ENCODE measurements around the gene PPP2R2B. TPM values are rescaled to one million over a fixed set of nuclear protein-coding genes. Genes with fewer than 3 reads are reported as not detected.

The PPP2R2B gene
- total and polyA plus RNA-seq, 4 donors, result 0.15 to 1.2 (median 0.55) TPM

DNA sequence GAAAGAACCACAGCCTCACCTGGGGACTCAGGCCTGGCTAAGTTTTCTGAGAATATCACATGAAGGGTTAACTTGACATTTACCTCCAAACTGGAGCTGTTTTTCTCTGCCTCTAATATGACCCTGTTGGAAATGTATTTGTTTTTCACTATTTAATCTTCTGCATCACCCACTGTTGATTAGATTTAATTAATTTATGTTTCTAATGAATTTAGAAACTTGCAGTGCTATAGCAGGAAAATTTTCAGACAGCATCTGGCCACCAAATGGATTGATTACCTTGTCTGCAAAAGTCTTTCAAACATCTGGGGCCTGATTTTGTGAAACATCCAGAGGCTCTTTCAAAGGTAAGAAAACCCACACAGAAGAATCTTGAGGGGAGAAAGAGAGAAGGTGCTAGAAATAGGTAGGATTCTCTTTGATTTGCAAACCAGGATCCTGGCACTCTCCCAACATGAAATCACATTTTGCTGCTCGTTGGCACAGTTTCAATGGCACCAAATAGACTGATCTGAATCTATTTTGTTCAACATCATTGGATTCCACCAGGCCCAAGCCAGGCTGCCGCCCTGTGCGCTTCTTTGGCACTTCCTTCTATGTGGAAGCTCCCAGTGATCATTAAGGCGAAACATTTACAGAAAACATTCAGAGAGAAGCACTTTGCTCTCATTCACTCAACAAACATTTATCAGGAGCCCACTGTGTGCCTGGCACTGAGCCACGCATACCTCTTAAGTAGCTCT lies 157.3 kb downstream of the PPP2R2B start:
- Histone ChIP-seq H3K36me3 (ENCODE audit: control insufficient read depth in 4 of 4, insufficient read depth in 4 of 4, low read length in 4 of 4) (no peaks in the 10 kb centered on the region), H3K9ac (ENCODE audit: insufficient read depth in 1 of 2, low read length in 2 of 2) (no peak overlapping the region), H3K9me3 (ENCODE audit: control insufficient read depth in 4 of 4, insufficient read depth in 3 of 4, low read length in 3 of 4) (peaks cover 0 to 2% (median 0%) of the 10 kb centered on the region in 4 donors), H3K27ac (ENCODE audit: low read depth in 1 of 2, low read length in 1 of 2) (no peak overlapping the region), H3K4me1 (ENCODE audit: control insufficient read depth in 5 of 5, insufficient read depth in 5 of 5, low read length in 5 of 5) (no peaks in the 10 kb centered on the region), H3K4me3 (no peak overlapping the region), H3K27me3 (ENCODE audit: control insufficient read depth in 3 of 3, insufficient read depth in 3 of 3, low read length in 2 of 3) (no peaks in the 10 kb centered on the region)
- ATAC-seq (ENCODE audit: insufficient read depth, low FRiP score), result no peak
- DNase-seq, result no peak
- 77 to 89% methylated on average over 5 of the region's 5 CpGs for WGBS, 2 donors
- TF ChIP-seq CTCF (IDR thresholded peaks at IDR 0.05; ENCODE audit: control extremely low read depth, extremely low read depth), result no peak

DNA sequence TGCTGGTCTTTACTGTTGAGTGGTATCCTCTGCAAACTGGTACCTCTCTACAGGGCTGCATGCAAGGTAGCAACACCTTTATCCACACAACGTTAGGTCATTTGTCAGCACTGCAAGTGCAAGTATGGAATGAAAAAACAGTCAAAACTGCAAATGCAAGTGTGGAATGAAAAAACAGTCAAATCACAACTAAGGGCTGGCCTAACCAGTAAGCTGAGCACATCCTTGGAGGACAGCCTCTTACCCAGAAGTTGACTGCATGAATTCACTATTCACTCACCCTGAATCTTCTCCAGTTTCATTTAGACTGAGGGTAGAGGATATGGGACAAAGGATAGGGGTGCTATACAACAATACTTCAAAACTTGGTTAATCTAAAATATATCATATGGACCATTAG lies 158.4 kb downstream of the PPP2R2B start:
- Histone ChIP-seq H3K4me1 (ENCODE audit: control insufficient read depth in 5 of 5, insufficient read depth in 5 of 5, low read length in 5 of 5) (no peaks in the 10 kb centered on the region), H3K27me3 (ENCODE audit: control insufficient read depth in 3 of 3, insufficient read depth in 3 of 3, low read length in 2 of 3) (no peaks in the 10 kb centered on the region), H3K27ac (ENCODE audit: low read depth in 1 of 2, low read length in 1 of 2) (no peak overlapping the region), H3K9ac (ENCODE audit: insufficient read depth in 1 of 2, low read length in 2 of 2) (no peak overlapping the region), H3K4me3 (no peak overlapping the region), H3K9me3 (ENCODE audit: control insufficient read depth in 4 of 4, insufficient read depth in 3 of 4, low read length in 3 of 4) (peaks cover 0 to 2% (median 0%) of the 10 kb centered on the region in 4 donors), H3K36me3 (ENCODE audit: control insufficient read depth in 4 of 4, insufficient read depth in 4 of 4, low read length in 4 of 4) (no peaks in the 10 kb centered on the region)
- DNase-seq, result no peak
- TF ChIP-seq CTCF (IDR thresholded peaks at IDR 0.05; ENCODE audit: control extremely low read depth, extremely low read depth), result no peak
- 64 to 70% methylated on average over 1 of the region's 1 CpG for WGBS, 2 donors
- no peak for ATAC-seq (ENCODE audit: insufficient read depth, low FRiP score)

DNA sequence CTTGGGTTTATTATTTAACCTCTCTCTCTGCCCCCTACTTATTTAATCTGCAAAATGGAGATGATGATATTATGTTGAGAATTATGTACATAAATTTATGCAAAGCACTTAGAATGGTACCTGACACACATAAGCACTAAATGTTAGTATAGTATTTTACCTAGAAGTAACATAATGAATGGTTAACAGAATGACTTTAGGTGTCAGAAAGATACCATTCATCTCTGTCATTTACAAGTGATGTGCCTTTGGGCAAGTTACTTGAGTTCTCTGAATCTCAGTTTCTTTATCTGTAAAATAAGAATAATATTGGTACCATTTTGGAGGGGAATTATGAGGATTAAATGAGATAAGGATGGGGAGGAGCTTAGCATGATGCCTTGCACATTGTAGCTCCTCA lies 159.4 kb downstream of the PPP2R2B start:
- no peak for TF ChIP-seq CTCF (IDR thresholded peaks at IDR 0.05; ENCODE audit: control extremely low read depth, extremely low read depth)
- no peak overlapping the region for H3K4me3 ChIP-seq
- H3K27me3 ChIP-seq (ENCODE audit: control insufficient read depth in 3 of 3, insufficient read depth in 3 of 3, low read length in 2 of 3), result no peaks in the 10 kb centered on the region
- H3K27ac ChIP-seq (ENCODE audit: low read depth in 1 of 2, low read length in 1 of 2), result no peak overlapping the region
- peaks cover 0 to 2% (median 0%) of the 10 kb centered on the region in 4 donors for H3K9me3 ChIP-seq (ENCODE audit: control insufficient read depth in 4 of 4, insufficient read depth in 3 of 4, low read length in 3 of 4)
- ATAC-seq (ENCODE audit: insufficient read depth, low FRiP score) (no peak), DNase-seq (no peak)
- H3K4me1 ChIP-seq (ENCODE audit: control insufficient read depth in 5 of 5, insufficient read depth in 5 of 5, low read length in 5 of 5), result no peaks in the 10 kb centered on the region
- no peak overlapping the region for H3K9ac ChIP-seq (ENCODE audit: insufficient read depth in 1 of 2, low read length in 2 of 2)
- no peaks in the 10 kb centered on the region for H3K36me3 ChIP-seq (ENCODE audit: control insufficient read depth in 4 of 4, insufficient read depth in 4 of 4, low read length in 4 of 4)

- DNase-seq (no peak), ATAC-seq (ENCODE audit: insufficient read depth, low FRiP score) (no peak)
- WGBS, 2 donors, result 73 to 89% methylated on average over 3 of the region's 3 CpGs
- Histone ChIP-seq H3K27ac (ENCODE audit: low read depth in 1 of 2, low read length in 1 of 2) (no peak overlapping the region), H3K4me1 (ENCODE audit: control insufficient read depth in 5 of 5, insufficient read depth in 5 of 5, low read length in 5 of 5) (no peaks in the 10 kb centered on the region), H3K36me3 (ENCODE audit: control insufficient read depth in 4 of 4, insufficient read depth in 4 of 4, low read length in 4 of 4) (no peaks in the 10 kb centered on the region), H3K9me3 (ENCODE audit: control insufficient read depth in 4 of 4, insufficient read depth in 3 of 4, low read length in 3 of 4) (peaks cover 0 to 2% (median 0%) of the 10 kb centered on the region in 4 donors), H3K4me3 (no peak overlapping the region), H3K27me3 (ENCODE audit: control insufficient read depth in 3 of 3, insufficient read depth in 3 of 3, low read length in 2 of 3) (no peaks in the 10 kb centered on the region), H3K9ac (ENCODE audit: insufficient read depth in 1 of 2, low read length in 2 of 2) (no peak overlapping the region)
- TF ChIP-seq CTCF (IDR thresholded peaks at IDR 0.05; ENCODE audit: control extremely low read depth, extremely low read depth), result no peak
These were observed 159.9 kb downstream of the PPP2R2B start for GRCh38 chr5:146718609-146719008.

All from lung (tissue), 12 donors.